Measurements from ENCODE around the gene SLC22A23.

GRCh38 chr6:3309391-3310050 lies 147.3 kb downstream of the SLC22A23 start:
- TF ChIP-seq CTCF (conservative IDR thresholded peaks at IDR 0.05): no peak
- TF ChIP-seq ZFX (IDR thresholded peaks at IDR 0.05): no peak

Measured in C4-2B (cell line).